Fibroblast of skin of back (primary cell): ENCODE measurements around the gene TAF11L2.
"Not testable (repeated sequence)": the region's sequence is repeated elsewhere in the genome, so short reads cannot be mapped to it uniquely, and the experiment has no call there.

Experiments used
- DNase-seq: peaks from one replicate; pipeline ENCODE4 v3.0.0-alpha.2; 2013

TAF11L2 gene

DNA sequence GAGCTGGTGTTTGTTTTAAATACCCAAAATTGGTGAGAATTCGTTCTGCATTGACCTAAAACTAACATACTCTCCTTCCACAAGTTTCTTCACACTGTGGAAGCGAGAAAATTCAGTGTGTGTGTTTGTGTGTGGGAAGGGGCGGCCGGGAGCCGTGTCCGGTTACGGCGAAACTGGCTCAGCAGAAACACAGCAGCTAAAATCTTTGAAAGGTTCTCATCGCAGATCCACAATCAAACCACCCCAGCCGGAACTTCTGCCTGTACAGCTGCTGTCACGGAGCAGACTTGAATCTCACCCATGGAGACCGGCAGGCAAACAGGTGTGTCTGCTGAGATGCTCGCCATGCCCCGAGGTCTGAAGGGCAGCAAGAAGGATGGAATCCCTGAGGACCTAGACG is 30.3 kb downstream of the TAF11L2 start, which contains the start of gene TAF11L6:
TSS of gene TAF11L6 (plus strand) at position 301 of the 400 bp plus-strand sequence.
- DNase-seq = not testable (repeated sequence)
